ENCODE measurements around the gene MCF2L2.

Gene MCF2L2

GRCh38 chr3:183437666-183438564 is 9.5 kb upstream of the MCF2L2 start:
- in situ Hi-C loops (cut with HindIII; ENCODE audit: low sequenced_read_pairs) = no loop called here
- DNase-seq (ENCODE audit: low read depth) = no peak
- TF ChIP-seq, protein P1, sequence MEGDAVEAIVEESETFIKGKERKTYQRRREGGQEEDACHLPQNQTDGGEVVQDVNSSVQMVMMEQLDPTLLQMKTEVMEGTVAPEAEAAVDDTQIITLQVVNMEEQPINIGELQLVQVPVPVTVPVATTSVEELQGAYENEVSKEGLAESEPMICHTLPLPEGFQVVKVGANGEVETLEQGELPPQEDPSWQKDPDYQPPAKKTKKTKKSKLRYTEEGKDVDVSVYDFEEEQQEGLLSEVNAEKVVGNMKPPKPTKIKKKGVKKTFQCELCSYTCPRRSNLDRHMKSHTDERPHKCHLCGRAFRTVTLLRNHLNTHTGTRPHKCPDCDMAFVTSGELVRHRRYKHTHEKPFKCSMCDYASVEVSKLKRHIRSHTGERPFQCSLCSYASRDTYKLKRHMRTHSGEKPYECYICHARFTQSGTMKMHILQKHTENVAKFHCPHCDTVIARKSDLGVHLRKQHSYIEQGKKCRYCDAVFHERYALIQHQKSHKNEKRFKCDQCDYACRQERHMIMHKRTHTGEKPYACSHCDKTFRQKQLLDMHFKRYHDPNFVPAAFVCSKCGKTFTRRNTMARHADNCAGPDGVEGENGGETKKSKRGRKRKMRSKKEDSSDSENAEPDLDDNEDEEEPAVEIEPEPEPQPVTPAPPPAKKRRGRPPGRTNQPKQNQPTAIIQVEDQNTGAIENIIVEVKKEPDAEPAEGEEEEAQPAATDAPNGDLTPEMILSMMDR (IDR thresholded peaks at IDR 0.05; ENCODE audit: low read depth, low read length, missing control alignments) = no peak
- H3K4me3 ChIP-seq (ENCODE audit: low read depth, low read length) = no peak overlapping the region

DNA sequence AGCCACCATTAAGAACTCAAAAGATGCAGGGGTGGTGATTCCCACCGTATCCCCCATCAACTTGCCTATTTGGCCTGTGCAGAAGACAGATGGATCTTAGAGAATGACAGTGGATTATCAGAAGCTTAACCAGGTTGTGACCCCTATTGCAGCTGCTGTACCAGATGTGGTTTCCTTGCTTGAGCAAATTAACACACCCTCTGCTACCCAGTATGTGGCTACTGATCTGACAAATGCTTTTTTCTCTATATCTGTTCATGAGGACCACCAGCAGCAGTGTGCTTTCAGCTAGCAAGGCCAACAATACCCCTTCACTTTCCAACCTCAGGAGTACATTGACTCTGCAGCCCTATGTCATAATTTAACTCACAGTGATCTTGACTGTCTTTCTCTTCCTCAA is 8.6 kb upstream of the MCF2L2 start:
- H3K4me3 ChIP-seq (ENCODE audit: low read depth, low read length) = no peak overlapping the region
- in situ Hi-C loops (cut with HindIII; ENCODE audit: low sequenced_read_pairs) = no loop called here
- TF ChIP-seq, protein P1 (IDR thresholded peaks at IDR 0.05; ENCODE audit: low read depth, low read length, missing control alignments) = no peak
- DNase-seq (ENCODE audit: low read depth) = no peak

DNA sequence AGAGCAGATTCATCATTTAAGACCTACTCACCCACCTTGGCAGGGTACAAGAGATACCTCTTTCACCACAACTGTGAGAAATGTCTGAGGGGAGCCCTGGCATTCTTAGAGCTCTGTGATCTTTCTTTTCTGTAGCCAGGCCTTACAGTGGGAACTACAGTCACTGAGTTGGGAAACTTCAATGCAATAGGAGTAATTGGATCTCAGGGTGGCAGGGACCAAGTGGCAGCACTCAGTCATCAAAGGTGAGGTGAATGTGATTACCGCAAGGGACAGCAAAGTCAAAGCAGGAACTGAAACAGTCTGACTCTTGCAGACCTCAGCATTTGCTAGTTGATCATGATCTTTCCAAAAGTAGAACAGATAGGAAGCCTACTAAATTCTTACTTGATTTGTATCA is 7.2 kb upstream of the MCF2L2 start:
- no peak for DNase-seq (ENCODE audit: low read depth)
- no peak overlapping the region for H3K4me3 ChIP-seq (ENCODE audit: low read depth, low read length)
- TF ChIP-seq, protein P1 (IDR thresholded peaks at IDR 0.05; ENCODE audit: low read depth, low read length, missing control alignments) = no peak
- in situ Hi-C loops (cut with HindIII; ENCODE audit: low sequenced_read_pairs) = no loop called here

GRCh38 chr3:183434992-183435391 is 6.6 kb upstream of the MCF2L2 start:
- H3K4me3 ChIP-seq (ENCODE audit: low read depth, low read length) = no peak overlapping the region
- DNase-seq (ENCODE audit: low read depth) = no peak
- in situ Hi-C loops (cut with HindIII; ENCODE audit: low sequenced_read_pairs) = no loop called here
- TF ChIP-seq, protein P1 (IDR thresholded peaks at IDR 0.05; ENCODE audit: low read depth, low read length, missing control alignments) = no peak

GRCh38 chr3:183434503-183434902 is 6.1 kb upstream of the MCF2L2 start:
- TF ChIP-seq, protein P1 (IDR thresholded peaks at IDR 0.05; ENCODE audit: low read depth, low read length, missing control alignments) = no peak
- no peak overlapping the region for H3K4me3 ChIP-seq (ENCODE audit: low read depth, low read length)
- in situ Hi-C loops (cut with HindIII; ENCODE audit: low sequenced_read_pairs) = no loop called here
- DNase-seq (ENCODE audit: low read depth) = no peak

GRCh38 chr3:183430325-183430957 is 2.0 kb upstream of the MCF2L2 start:
- TF ChIP-seq, protein P1 (IDR thresholded peaks at IDR 0.05; ENCODE audit: low read depth, low read length, missing control alignments) = no peak
- no peak for DNase-seq (ENCODE audit: low read depth)
- in situ Hi-C loops (cut with HindIII; ENCODE audit: low sequenced_read_pairs) = no loop called here
- H3K4me3 ChIP-seq (ENCODE audit: low read depth, low read length) = no peak overlapping the region

Data from astrocyte of the cerebellum (primary cell).